Esophagus muscularis mucosa (tissue), 4 donors: ENCODE measurements around the gene EYA2. TPM values are rescaled to one million over a fixed set of nuclear protein-coding genes. Genes with fewer than 3 reads are reported as not detected.

Source experiments
- DNase-seq: peaks from one replicate; pipeline ENCODE4 v3.0.0-alpha.2; 2017; ENCODE audit errors: extremely low spot score
- H3K27ac ChIP-seq, 4 donors: fragments of 200-600 bp; sonication (generic); replicated peaks in 1 of 4; 1 replicate in 3 of 4; 2 replicates in 1 of 4; pipeline ENCODE4 v1.5.1; 2016 to 2019; ENCODE audit warnings: mild to moderate bottlenecking in 1 of 4
- H3K27me3 ChIP-seq, 4 donors: fragments of 200-600 bp; sonication (generic); one replicate each; pipeline versions ENCODE4 v1.5.1 to v1.6.0; 2016 to 2019
- H3K36me3 ChIP-seq, 4 donors: fragments of 200-600 bp; sonication (generic); one replicate each; pipeline ENCODE4 v1.5.1; 2016 to 2019
- H3K4me1 ChIP-seq, 4 donors: fragments of 200-600 bp; sonication (generic); one replicate each; pipeline ENCODE4 v1.5.1; 2016 to 2019
- H3K4me3 ChIP-seq, 4 donors: fragments of 200-600 bp; sonication (generic); 1 replicate in 2 of 4; 2 replicates in 2 of 4; pipeline ENCODE4 v1.5.1; 2016 to 2019; ENCODE audit warnings: mild to moderate bottlenecking in 4 of 4, moderate library complexity in 1 of 4
- H3K9me3 ChIP-seq, 4 donors: fragments of 200-600 bp; sonication (generic); 1 replicate in 3 of 4; 2 replicates in 1 of 4; pipeline ENCODE4 v1.5.1; 2016 to 2019
- CTCF ChIP-seq, 3 experiments: fragments of 200-600 bp in 2 of 3; fragments of 450-650 bp in 1 of 3; sonication (generic) in 2 of 3; IDR thresholded peaks; one replicate each; pipeline ENCODE4 v1.5.1; 2017 to 2019; ENCODE audit warnings: antibody characterized with exemption in 3 of 3, mild to moderate bottlenecking in 2 of 3, moderate library complexity in 1 of 3
- EP300 ChIP-seq: sonication (generic); formaldehyde crosslinking; IDR thresholded peaks from one replicate; pipeline ENCODE4 v1.6.1; 2017; ENCODE audit warnings: antibody characterized with exemption
- POLR2A ChIP-seq: fragments of 450-650 bp; IDR thresholded peaks from one replicate; pipeline ENCODE4 v1.6.1; 2017; ENCODE audit warnings: antibody characterized with exemption, moderate library complexity, mild to moderate bottlenecking, low read depth
- POLR2AphosphoS5 ChIP-seq, 2 donors: sonication (generic); formaldehyde crosslinking; IDR thresholded peaks; one replicate each; pipeline ENCODE4 v1.6.1; 2017; ENCODE audit warnings: antibody characterized with exemption in 2 of 2
- WGBS: methylation state at CpG from one replicate; pipeline ENCODE4 v1.1.5; 2018; 5-methylcytosine and 5-hydroxymethylcytosine counted together
- intact Hi-C: fragments of 100-400 bp; cut with DNase I; formaldehyde crosslinking; loops from one replicate; pipeline ENCODE4 v1.15.1; 2023
- total RNA-seq, 4 donors: library from RNA; depleted of rRNA; stranded (reverse); fragments of >200 nt; gene quantifications; one replicate each; pipeline versions ENCODE4 v1.1.0 to v1.2.1, GENCODE V29; 2016

Gene EYA2
- total RNA-seq, 4 donors from 2014 or later = 1.2 to 5.9 (median 4.2) TPM

- Histone ChIP-seq H3K27ac (no peak overlapping the region), H3K36me3 (peaks cover 0 to 19% (median 0%) of the 10 kb centered on the region in 4 donors), H3K4me3 (no peak overlapping the region), H3K4me1 (no peaks in the 10 kb centered on the region), H3K27me3 (peaks cover 0 to 3% (median 0%) of the 10 kb centered on the region in 4 donors), H3K9me3 (peaks cover 0 to 9% (median 1%) of the 10 kb centered on the region in 4 donors)
- 75% methylated on average over 14 of the region's 14 CpGs for WGBS
- intact Hi-C loops = no loop called here
- DNase-seq = no peak
- TF ChIP-seq POLR2A (no peak), CTCF (IDR thresholded peaks at IDR 0.05) (no peak), POLR2AphosphoS5 (IDR thresholded peaks at IDR 0.05) (no peak), EP300 (no peak)
Observed at GRCh38 chr20:47007826-47008655, 113.4 kb downstream of the EYA2 start.

GRCh38 chr20:47008842-47009518, 114.3 kb downstream of the EYA2 start:
- no peak overlapping the region for H3K27ac ChIP-seq
- H3K4me1 ChIP-seq = no peaks in the 10 kb centered on the region
- intact Hi-C loops = no loop called here
- no peak for TF ChIP-seq POLR2AphosphoS5 (IDR thresholded peaks at IDR 0.05)
- TF ChIP-seq EP300 = no peak
- no peak for TF ChIP-seq CTCF (IDR thresholded peaks at IDR 0.05)
- no peak for DNase-seq
- 86% methylated on average over 7 of the region's 7 CpGs for WGBS
- H3K9me3 ChIP-seq = peaks cover 0 to 8% (median 1%) of the 10 kb centered on the region in 4 donors
- H3K4me3 ChIP-seq = no peak overlapping the region
- peaks cover 0 to 19% (median 0%) of the 10 kb centered on the region in 4 donors for H3K36me3 ChIP-seq
- H3K27me3 ChIP-seq = no peaks in the 10 kb centered on the region

GRCh38 chr20:47009784-47010183, 115.1 kb downstream of the EYA2 start:
- Histone ChIP-seq H3K4me1 (no peaks in the 10 kb centered on the region), H3K27ac (no peak overlapping the region), H3K36me3 (peaks cover 0 to 15% (median 0%) of the 10 kb centered on the region in 4 donors), H3K27me3 (no peaks in the 10 kb centered on the region), H3K9me3 (peaks cover 0 to under 1% (median 0%) of the 10 kb centered on the region in 4 donors), H3K4me3 (no peak overlapping the region)
- TF ChIP-seq POLR2AphosphoS5 (IDR thresholded peaks at IDR 0.05) (no peak), EP300 (no peak), CTCF (IDR thresholded peaks at IDR 0.05) (no peak), POLR2A (no peak)
- no peak for DNase-seq
- intact Hi-C loops = no loop called here

- Histone ChIP-seq H3K27me3 (no peaks in the 10 kb centered on the region), H3K4me3 (no peak overlapping the region), H3K36me3 (no peaks in the 10 kb centered on the region), H3K4me1 (no peaks in the 10 kb centered on the region), H3K27ac (no peak overlapping the region), H3K9me3 (no peaks in the 10 kb centered on the region)
- 71% methylated on average over 5 of the region's 5 CpGs for WGBS
- DNase-seq = no peak
- TF ChIP-seq CTCF (IDR thresholded peaks at IDR 0.05) = no peak
- no peak for TF ChIP-seq EP300
- no peak for TF ChIP-seq POLR2AphosphoS5 (IDR thresholded peaks at IDR 0.05)
- TF ChIP-seq POLR2A = no peak
- intact Hi-C loops = no loop called here
Observed at GRCh38 chr20:47011984-47012383, 117.3 kb downstream of the EYA2 start.
